Measurements from ENCODE around the gene AGBL3. TPM values are rescaled to one million over a fixed set of nuclear protein-coding genes. Genes with fewer than 3 reads are reported as not detected.

AGBL3 gene
- total and polyA plus RNA-seq, 9 of the 15 experiments (the other 6 are each of a cell fraction or from before 2014, with no cell fraction given) = 0.54 to 2.9 (median 1.7) TPM

DNA sequence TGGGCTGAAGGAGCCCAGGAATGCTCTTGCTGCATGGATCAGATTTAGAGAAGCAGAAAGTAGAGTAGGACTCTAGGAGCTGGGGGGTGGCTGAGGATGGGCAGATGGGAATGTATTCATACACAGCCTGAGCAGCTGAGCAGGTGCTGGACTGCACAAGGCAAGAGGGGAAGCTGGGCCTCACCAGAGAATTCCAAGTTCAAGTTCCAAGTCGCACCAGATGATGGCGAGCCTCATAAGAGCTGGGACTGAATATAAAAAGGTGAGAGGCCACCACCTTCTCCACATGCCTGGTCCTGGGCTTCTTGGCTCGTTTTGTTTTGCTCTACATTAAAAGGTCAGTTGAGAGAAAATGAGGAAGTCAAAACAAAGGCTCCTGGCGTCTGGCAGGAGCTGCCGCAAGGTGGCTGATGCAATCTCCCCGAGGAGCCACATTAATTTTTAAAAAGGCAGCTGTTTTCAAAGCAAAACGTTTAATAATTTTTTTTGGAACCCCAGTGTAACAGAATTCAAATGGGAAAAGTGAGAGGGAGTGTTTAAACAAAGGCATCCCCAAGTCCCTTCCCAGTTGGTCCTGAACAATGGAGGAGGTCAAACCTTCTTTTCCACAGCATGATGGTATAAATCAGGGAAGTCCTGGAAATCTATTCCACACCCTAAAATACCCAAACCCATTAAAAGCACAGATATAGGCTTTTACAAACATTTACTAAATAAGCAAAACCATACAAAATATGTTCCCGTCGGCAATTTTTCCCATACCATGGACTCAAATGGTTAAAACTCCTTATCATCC is 174.7 kb downstream of the AGBL3 start (continued):
- TF ChIP-seq ZNF133 (CRISPR knock-in tag; IDR thresholded peaks at IDR 0.05) = no peak
- no peak for TF ChIP-seq SP2 (IDR thresholded peaks at IDR 0.05; ENCODE audit: extremely low read depth, low read depth, low read length, poor library complexity, severe bottlenecking)
- no peak for TF ChIP-seq NR2F6 (CRISPR knock-in tag; IDR thresholded peaks at IDR 0.05)
- peak; percentile 90 for TF ChIP-seq CEBPB (tag; IDR thresholded peaks at IDR 0.05)
- TF ChIP-seq, protein P1, sequence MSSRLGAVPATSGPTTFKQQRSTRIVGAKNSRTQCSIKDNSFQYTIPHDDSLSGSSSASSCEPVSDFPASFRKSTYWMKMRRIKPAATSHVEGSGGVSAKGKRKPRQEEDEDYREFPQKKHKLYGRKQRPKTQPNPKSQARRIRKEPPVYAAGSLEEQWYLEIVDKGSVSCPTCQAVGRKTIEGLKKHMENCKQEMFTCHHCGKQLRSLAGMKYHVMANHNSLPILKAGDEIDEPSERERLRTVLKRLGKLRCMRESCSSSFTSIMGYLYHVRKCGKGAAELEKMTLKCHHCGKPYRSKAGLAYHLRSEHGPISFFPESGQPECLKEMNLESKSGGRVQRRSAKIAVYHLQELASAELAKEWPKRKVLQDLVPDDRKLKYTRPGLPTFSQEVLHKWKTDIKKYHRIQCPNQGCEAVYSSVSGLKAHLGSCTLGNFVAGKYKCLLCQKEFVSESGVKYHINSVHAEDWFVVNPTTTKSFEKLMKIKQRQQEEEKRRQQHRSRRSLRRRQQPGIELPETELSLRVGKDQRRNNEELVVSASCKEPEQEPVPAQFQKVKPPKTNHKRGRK (tag; IDR thresholded peaks at IDR 0.05) = no peak; the same call in 1 of the 2 replicates
- TF ChIP-seq, protein P2, sequence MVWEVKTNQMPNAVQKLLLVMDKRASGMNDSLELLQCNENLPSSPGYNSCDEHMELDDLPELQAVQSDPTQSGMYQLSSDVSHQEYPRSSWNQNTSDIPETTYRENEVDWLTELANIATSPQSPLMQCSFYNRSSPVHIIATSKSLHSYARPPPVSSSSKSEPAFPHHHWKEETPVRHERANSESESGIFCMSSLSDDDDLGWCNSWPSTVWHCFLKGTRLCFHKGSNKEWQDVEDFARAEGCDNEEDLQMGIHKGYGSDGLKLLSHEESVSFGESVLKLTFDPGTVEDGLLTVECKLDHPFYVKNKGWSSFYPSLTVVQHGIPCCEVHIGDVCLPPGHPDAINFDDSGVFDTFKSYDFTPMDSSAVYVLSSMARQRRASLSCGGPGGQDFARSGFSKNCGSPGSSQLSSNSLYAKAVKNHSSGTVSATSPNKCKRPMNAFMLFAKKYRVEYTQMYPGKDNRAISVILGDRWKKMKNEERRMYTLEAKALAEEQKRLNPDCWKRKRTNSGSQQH (CRISPR knock-in tag; IDR thresholded peaks at IDR 0.05) = no peak
- no peak; the same call in 1 of the 2 replicates for TF ChIP-seq MYBL2 (IDR thresholded peaks at IDR 0.05; ENCODE audit: low read depth)
- no peak for TF ChIP-seq MYBL2 (CRISPR knock-in tag; IDR thresholded peaks at IDR 0.05; ENCODE audit: borderline replicate concordance)
- TF ChIP-seq HEY1 (CRISPR knock-in tag; IDR thresholded peaks at IDR 0.05; ENCODE audit: borderline replicate concordance) = no peak
- no peak for TF ChIP-seq MCM7 (IDR thresholded peaks at IDR 0.05)
- TF ChIP-seq, protein P3, sequence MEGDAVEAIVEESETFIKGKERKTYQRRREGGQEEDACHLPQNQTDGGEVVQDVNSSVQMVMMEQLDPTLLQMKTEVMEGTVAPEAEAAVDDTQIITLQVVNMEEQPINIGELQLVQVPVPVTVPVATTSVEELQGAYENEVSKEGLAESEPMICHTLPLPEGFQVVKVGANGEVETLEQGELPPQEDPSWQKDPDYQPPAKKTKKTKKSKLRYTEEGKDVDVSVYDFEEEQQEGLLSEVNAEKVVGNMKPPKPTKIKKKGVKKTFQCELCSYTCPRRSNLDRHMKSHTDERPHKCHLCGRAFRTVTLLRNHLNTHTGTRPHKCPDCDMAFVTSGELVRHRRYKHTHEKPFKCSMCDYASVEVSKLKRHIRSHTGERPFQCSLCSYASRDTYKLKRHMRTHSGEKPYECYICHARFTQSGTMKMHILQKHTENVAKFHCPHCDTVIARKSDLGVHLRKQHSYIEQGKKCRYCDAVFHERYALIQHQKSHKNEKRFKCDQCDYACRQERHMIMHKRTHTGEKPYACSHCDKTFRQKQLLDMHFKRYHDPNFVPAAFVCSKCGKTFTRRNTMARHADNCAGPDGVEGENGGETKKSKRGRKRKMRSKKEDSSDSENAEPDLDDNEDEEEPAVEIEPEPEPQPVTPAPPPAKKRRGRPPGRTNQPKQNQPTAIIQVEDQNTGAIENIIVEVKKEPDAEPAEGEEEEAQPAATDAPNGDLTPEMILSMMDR (IDR thresholded peaks at IDR 0.05 in 2 of 3, conservative IDR thresholded peaks at IDR 0.05 in 1 of 3; ENCODE audit: insufficient read depth in 2 of 3, low read depth in 1 of 3, low read length in 3 of 3) = 0 out of 6 replicates have a peak, but pooled peaks of 2 of the 3 experiments have one; percentile 12 to 14
